Vagina (tissue), 2 donors: ENCODE results near the gene PDPR.
"Not testable (repeated sequence)": the region's sequence is repeated elsewhere in the genome, so short reads cannot be mapped to it uniquely, and the experiment has no call there.

Experiments used
- POLR2AphosphoS5 ChIP-seq, 2 donors: sonication (generic); formaldehyde crosslinking; IDR thresholded peaks; one replicate each; pipeline ENCODE4 v1.9.0; 2017; ENCODE audit warnings: antibody characterized with exemption in 2 of 2, mild to moderate bottlenecking in 2 of 2, low read depth in 1 of 2; ENCODE audit not compliant: insufficient read depth in 1 of 2
- TF ChIP-seq, protein P1 (sequence below), 3 experiments: fragments of 450-650 bp in 2 of 3; fragments of 200-600 bp in 1 of 3; sonication (generic) in 1 of 3; IDR thresholded peaks; one replicate each; pipeline ENCODE4 v1.5.1; 2017 to 2019; ENCODE audit warnings: antibody characterized with exemption in 3 of 3, mild to moderate bottlenecking in 2 of 3, moderate library complexity in 2 of 3

DNA sequence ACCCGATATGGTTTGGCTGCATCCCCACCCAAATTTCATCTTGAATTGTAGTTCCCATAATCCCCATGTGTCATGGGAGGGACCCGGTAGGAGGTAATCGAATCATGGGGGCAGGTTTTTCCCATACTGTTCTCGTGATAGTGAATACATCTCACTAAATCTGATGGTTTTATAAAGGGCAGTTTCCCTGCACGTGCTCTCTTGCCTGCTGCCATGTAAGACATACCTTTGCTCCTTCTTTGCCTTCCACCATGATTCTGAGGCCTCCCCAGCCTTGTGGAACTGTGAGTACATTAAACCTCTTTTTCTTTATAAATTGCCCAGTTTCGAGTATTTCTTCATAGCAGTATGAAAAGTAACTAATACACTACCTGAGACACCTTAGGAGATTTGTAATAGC lies 92.2 kb downstream of the PDPR start:
- TF ChIP-seq POLR2AphosphoS5 (IDR thresholded peaks at IDR 0.05; ENCODE audit: insufficient read depth in 1 of 2, low read depth in 1 of 2), result not testable (repeated sequence)
- TF ChIP-seq, protein P1, sequence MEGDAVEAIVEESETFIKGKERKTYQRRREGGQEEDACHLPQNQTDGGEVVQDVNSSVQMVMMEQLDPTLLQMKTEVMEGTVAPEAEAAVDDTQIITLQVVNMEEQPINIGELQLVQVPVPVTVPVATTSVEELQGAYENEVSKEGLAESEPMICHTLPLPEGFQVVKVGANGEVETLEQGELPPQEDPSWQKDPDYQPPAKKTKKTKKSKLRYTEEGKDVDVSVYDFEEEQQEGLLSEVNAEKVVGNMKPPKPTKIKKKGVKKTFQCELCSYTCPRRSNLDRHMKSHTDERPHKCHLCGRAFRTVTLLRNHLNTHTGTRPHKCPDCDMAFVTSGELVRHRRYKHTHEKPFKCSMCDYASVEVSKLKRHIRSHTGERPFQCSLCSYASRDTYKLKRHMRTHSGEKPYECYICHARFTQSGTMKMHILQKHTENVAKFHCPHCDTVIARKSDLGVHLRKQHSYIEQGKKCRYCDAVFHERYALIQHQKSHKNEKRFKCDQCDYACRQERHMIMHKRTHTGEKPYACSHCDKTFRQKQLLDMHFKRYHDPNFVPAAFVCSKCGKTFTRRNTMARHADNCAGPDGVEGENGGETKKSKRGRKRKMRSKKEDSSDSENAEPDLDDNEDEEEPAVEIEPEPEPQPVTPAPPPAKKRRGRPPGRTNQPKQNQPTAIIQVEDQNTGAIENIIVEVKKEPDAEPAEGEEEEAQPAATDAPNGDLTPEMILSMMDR (IDR thresholded peaks at IDR 0.05), result not testable (repeated sequence)
